K562 (cell line): ENCODE data around the gene IGSF23.

Experiments used
- HMGXB4 ChIP-seq: sonication (generic); formaldehyde crosslinking; IDR thresholded peaks from 2 replicates; pipeline ENCODE4 v1.8.1; 2023; ENCODE audit warnings: mild to moderate bottlenecking, missing genetic modification reagents
- KAT2B ChIP-seq: IDR thresholded peaks from one replicate; pipeline ENCODE4 v1.6.1; 2012; ENCODE audit warnings: low read depth, mild to moderate bottlenecking, control low read depth, inconsistent platforms, low read length, moderate library complexity

- TF ChIP-seq HMGXB4 (CRISPR knock-in tag): no peak
- TF ChIP-seq KAT2B: no peak
These were observed at the start of gene IGSF23 for GRCh38 chr19:44613295-44614178.
